Left ventricle myocardium superior (tissue), 1 donor: ENCODE results near the gene LTA. TPM values are rescaled to one million over a fixed set of nuclear protein-coding genes. Genes with fewer than 3 reads are reported as not detected.
"Not testable (repeated sequence)": the region's sequence is repeated elsewhere in the genome, so short reads cannot be mapped to it uniquely, and the experiment has no call there.

ENCODE experiments used
- ATAC-seq: fragments of 200-7000 bp; cut with Tn5 transposase; one replicate; pipeline ENCODE4 v1.9.1; 2020; ENCODE audit warnings: mild to moderate bottlenecking, moderate library complexity
- DNase-seq: peaks from one replicate; pipeline ENCODE4 v3.0.0-alpha.2; 2020
- intact Hi-C: fragments of 100-400 bp; cut with micrococcal nuclease; formaldehyde crosslinking; loops from one replicate; pipeline ENCODE4 v1.11.0; 2022
- total RNA-seq: library from RNA; stranded (reverse); fragmentation: NEBNext Ultra II Directional; extraction: Animal tissue kit (Norgen Biotek cat#: 25700); gene quantifications from one replicate; pipeline ENCODE4 v1.2.1, GENCODE V29; 2021
- donor health status: DM: no; HTN: yes; CAD: no; lungs with severe emphysema.

LTA gene
- total RNA-seq, 1 donor from 2014 or later = not detected

DNA sequence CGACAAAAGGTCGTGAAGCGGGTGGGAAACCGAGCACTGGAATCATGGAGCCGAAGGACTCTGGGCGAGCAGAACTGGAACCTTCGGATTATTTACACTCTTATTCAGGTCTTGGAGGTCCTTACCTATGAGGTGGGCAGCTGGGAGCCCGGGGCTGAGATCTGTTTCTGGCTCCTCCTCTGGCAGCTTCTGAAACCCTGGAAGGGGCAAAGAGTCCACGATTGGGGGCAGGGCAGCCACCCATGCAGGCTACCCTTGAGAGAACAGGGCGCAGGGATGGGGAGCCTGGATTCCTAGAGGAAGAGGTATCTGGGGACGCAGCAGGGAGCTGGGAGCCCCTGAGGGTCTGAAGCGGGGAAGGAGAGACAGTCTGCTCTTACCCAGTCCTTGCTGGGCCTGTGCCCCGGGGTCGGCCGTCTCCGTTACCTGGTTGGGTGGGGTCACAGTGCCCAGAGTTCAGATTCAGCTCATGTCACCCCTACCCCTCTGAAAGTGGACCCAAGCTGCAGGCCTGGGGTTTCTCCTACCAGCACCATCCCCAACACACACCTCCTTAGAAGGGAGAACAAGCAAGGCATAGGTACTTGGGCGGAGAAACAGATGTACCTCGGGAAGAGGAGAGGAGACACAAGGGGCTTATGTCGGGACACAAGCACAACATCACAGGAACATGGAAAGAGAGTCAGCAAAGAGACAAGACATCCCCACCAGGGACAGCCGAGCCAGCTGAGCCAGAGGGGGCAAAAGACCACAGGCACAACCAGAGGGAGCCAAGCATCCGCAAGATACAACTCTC, 9.5 kb downstream of the LTA start:
- DNase-seq (peak; percentile 46), ATAC-seq (peak; percentile 52)
- intact Hi-C loops = no loop called here

DNA sequence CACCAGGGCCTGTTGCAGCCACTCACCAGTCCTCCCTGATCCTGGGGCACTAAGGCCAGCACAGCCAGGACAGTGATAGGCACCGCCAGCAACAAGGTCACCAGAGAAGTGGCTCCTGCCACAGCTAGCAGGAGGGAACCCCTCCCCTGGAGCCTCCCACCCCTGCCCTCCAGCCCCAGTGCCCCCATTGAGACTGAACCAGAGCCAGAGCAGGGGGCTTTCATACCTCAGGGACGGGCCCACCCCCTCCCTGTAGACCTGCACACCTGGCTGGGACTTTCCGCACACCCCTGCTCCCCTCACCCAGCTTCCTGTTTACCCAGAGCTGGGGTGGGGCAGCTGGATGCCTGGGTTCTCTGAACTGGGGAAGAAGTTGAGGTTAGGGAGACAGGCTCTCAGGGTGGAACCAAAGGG, 10.1 kb downstream of the LTA start, which contains the start of gene LTB:
LTB (minus strand) TSS at position 195 of the 414 bp plus-strand sequence; CDS start at position 188, 7 bp downstream.
- ATAC-seq (no peak), DNase-seq (no peak)
- intact Hi-C loops = no loop called here

GRCh38 chr6:31585491-31585890, 13.4 kb downstream of the LTA start:
- DNase-seq (no peak), ATAC-seq (no peak)
- intact Hi-C loops = no loop called here

DNA sequence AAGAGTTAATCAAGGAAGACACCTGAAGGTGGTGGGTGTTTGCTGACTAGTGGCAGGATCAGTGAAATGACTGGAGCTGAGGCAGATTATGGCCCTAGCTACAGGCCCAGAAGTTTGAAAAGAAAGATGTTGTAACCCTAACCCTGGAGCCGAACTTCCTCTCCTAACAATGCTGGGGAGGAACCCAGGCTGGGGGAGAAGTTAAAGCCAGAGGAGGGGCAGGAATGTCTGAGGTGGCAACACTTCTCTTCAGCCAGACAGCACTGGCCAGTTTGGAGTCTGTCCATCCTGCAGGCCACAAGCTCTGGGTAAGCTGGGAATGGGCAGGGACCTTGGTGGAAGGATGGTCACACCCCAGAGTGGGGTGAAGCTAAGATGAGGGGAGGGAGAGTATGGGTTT, 13.9 kb downstream of the LTA start, which contains the start of gene LST1:
LST1 (plus strand) TSS at position 270 of the 400 bp plus-strand sequence. CDS start 1,023 bp downstream, outside the sequence.
- ATAC-seq = peak; percentile 53
- intact Hi-C loops = no loop called here
- DNase-seq = no peak

DNA sequence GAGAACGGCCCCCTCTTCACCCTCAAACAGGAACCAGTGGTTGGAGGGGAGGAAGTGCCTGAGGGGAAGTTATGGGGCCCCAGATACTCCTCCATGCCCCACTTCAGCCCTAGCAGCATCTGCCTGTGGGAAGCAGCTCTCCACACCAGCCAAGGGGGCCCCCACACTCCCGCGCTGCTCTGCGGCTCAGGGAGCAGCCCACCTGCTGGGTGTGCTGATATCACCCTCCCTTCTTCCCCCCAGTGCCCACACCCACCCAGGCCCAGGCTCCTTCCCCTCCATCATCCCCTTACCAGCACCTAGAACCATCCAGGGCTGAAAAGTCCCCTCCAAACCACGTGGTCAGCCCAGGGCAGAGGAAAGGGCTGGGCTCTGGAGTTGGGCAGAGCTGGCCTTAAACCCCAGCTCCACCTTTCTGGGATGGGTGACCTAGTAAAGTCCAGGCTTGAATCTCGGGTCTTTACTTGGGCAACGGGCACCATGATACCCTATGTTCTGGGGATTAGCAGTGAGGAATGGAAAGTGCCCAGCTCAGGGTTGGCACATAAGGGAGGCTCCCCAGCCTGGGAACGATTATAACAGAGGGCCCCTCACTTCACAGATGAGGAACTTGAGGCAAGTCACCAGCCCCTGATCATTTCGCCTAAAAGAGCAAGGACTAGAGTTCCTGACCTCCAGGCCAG, 14.7 kb downstream of the LTA start:
- peak; percentile 67 for ATAC-seq
- no peak for DNase-seq
- intact Hi-C loops = no loop called here

DNA sequence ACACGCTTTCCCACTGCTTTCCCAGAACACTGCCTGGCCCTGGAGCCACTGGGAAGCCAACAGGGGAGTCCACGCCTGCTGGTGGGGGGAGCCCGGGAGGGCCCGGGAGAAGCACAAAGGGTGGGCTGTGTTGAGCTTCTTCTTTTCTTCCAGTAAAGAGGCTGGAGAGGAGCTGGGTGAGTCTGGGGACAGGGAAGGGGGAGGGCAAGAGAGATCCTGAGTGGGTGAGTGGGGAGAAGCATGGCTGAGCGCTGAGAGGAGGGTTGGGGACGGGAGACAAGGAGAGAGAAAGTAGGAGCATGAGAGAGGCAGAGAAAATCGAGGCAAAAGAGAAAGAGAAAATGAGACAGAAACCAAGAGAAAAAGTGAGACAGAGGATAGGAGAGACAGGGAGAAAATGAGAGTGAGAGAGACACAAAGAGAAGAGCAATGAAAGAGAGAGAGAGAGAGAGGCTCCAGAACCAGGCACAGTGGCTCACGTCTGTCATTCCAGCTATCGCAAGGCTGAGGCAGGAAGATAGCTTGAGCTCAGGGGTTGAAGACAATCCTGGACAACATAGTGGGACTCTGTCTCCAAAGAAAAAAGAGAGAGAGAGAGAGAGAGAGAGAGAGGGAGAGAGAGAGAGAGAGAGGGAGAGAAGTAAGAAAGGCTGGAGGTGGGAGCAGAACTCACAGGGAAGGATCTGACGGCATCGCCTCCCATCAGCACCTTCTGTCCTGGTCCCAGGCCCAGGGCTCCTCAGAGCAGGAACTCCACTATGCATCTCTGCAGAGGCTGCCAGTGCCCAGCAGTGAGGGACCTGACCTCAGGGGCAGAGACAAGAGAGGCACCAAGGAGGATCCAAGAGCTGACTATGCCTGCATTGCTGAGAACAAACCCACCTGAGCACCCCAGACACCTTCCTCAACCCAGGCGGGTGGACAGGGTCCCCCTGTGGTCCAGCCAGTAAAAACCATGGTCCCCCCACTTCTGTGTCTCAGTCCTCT, 16.0 kb downstream of the LTA start:
- no peak for ATAC-seq
- DNase-seq = no peak
- intact Hi-C loops = no loop called here

DNA sequence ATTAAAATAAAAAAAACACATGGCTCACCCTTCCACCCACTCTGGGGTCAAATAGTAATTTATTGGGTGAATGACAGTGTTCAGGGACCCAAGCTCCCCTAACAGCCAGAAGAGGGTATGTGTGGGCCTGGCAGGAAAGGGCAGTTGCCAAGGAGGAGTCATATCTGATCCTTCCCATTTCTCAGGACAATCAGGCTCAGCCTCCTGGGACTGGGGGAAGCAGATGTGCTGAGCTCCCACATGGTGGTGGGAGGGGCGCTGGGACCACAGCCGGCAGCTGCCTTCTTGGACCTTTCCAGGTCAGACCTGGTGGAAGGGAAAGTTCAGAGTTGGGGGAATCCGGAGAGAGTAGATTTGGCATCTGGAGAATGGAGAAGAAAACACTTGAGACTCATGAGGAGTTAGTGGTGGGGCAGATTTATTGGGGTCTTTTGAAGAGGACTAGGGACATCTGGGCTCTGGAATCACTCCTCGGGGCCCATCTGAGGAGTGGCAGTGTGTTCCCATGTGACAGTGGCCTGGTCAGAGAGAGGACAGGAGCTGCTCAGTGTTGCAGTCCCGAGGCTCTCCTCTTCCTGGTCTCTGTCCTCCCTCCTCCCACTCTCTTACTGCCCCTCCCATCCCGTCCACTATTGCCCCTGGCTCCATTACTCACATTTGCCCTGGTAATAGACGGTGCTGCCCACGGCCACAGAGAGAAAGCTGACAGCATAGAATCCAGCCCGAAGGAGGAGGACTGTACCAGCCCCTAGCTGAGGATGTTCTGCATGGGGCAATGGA, 17.0 kb downstream of the LTA start:
- intact Hi-C loops = no loop called here
- ATAC-seq (no peak), DNase-seq (no peak)

DNA sequence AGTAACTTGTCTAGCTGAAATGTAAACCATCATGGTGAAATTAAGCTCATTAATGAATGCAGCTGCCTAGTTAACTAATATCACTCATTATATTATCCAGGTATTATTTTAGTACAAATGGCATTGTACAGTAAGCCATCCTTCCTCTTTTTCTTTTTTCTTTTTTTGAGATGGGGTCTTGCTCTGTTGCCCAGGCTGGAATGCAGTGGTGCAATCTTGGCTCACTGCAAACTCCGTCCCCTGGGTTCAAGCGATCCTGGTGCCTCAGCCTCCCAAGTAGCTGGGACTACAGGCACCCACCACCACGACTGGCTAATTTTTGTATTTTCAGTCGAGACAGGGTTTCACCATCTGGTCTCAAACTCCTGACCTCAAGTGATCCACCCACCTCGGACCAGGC, 18.6 kb downstream of the LTA start:
- intact Hi-C loops, ATAC-seq, DNase-seq: not testable (repeated sequence)

- intact Hi-C loops = no loop called here
- no peak for DNase-seq
Measured at GRCh38 chr6:31592396-31592771, 20.3 kb downstream of the LTA start.

DNA sequence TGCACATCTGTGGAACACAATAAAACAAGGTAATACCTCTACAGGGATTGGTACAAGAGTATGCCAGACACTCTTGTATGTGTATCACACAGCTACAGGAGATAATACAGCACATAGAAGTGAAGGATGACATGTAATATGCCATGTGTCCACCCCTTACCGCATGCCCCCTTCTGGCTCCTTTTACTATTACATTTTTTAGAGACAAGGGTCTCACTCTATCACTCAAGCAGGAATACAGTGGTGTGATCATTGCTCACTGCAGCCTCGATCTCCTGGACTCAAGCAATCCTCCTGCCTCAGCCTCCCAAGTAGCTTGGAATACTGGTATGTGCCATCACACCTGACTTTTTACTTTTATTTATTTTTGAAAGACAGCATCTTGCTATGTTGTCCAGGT, 24.9 kb downstream of the LTA start:
- ATAC-seq = peak; percentile 52
- intact Hi-C loops = no loop called here
- no peak for DNase-seq

More at GRCh38 chr6:31592396-31592771, 20.3 kb downstream of the LTA start:
- ATAC-seq = no peak

GRCh38 chr6:31607317-31607716, 35.2 kb downstream of the LTA start:
- intact Hi-C loops = no loop called here
- ATAC-seq (no peak), DNase-seq (no peak)

DNA sequence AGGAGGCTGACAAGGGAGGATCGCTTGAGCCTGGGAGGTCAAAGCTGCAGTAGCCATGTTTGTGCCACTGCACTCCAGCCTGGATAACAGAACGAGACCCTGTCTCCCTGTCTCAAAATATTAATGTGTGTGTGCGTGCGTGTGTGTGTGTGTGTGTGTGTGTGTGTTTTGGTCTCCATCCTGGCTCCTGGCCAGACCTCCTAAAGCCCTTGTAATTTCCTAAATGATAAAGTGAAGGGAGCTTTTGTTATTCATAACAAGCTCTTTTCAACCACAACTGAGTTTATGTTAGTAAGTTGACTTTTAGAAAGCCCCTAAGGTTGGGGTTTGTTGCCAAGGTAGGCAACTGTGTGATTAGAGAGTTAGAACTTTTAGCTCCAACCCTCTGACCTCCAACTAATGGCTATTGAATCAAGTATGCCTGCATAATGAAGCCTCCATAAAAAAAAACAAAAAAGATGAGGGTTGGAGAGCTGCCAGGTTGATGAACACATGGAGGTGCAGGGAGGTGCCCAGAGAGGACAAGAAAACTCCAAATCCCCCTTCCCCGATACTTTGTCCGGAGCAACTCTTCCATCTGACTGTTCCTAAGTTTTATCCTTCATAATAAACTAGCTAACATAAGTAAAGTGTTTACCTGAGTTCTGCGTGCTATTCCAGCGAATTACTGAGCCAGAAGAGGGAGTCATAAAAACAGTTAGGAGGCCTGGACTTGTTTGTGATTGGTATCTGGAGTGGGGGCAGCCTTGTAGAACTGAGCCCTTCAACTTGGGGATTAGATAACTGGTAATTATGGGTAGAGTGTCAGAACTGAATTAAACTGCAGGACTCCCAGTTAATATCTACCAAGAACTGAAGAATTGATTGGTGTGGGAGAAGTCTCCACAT, 37.7 kb downstream of the LTA start:
- intact Hi-C loops = no loop called here
- DNase-seq = no peak
- ATAC-seq = no peak

DNA sequence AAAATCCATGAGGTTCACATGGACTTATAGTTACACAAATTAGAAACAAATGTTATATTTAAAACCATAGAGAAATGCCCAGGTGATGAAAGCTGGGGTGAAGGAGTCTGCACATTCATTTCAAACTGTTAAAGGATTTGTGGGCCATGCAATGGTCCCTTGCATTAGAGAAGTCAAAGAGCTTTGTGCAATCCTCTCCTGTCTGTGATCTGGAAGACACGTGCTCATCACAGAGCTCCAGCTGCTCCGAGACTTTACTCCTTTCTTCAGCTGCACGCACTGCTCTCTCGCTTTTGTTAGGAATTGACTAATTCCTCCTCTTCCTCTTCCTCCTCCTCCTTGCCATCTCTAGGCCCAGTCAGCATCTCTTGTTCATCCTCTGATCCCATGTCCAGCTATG, 38.9 kb downstream of the LTA start:
- ATAC-seq (no peak), DNase-seq (no peak)
- intact Hi-C loops = no loop called here

- intact Hi-C loops = no loop called here
- ATAC-seq (peak; percentile 40), DNase-seq (no peak)
Measured at GRCh38 chr6:31614075-31614619, 42.1 kb downstream of the LTA start.

DNA sequence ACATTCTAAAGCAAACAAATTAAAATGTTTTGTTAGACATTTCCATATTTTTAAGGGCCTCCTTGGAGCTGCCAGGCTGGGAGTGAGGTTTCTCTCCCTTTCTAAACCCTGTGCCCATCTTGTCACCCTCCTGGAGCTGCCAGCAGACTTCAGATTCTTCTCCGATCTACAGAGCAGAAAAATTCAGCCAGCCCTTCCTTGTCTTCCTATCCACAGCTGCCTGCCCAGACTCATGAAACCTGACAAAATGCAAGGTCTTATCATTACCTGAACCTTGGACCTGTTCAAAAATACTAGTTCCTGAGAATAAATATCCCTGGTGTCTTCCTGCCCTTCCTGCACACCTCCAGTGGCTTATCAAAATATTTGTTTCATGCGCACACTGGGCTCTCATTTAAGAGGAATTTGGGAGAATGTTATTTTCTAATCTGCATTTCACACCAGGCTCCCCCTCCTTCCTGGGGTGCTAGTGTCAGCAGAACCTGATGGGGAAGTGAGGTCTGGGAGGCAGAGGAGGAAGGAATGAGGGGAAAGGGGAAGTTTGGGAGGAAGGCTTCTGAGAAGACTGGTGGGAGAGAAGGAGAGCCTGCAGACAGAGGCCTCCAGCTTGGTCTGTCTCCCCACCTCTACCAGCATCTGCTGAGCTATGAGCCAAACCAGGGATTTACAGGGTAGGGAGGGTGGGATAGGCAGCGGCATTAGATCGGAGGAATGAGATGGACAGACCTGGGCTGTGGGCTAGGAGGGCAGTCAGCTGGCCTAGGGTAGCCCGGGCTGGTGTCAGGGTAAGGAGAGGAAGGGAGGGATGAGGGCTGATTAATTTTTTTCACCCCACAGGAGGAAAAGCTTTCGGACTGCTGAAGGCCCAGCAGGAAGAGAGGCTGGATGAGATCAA, 42.8 kb downstream of the LTA start, which contains the start of gene AIF1:
AIF1 (plus strand) TSS at position 551 of the 895 bp plus-strand sequence; CDS start at position 647, 96 bp downstream.
- intact Hi-C loops = no loop called here
- ATAC-seq (peak; percentile 26), DNase-seq (no peak)

- DNase-seq = no peak
- intact Hi-C loops = no loop called here
- ATAC-seq = no peak
Measured at GRCh38 chr6:31615748-31616147, 43.7 kb downstream of the LTA start.
